Loucy (cell line): ENCODE data around the gene PODXL2.

ENCODE experiments used
- EZH2phosphoT487 ChIP-seq: fragments of 200-600 bp; IDR thresholded peaks from 2 replicates; pipeline ENCODE4 v1.6.1; 2018; ENCODE audit warnings: antibody characterized with exemption, mild to moderate bottlenecking, moderate library complexity, borderline replicate concordance
- TF ChIP-seq, protein P1 (sequence below): fragments of 200-600 bp; sonication (generic); conservative IDR thresholded peaks from 2 replicates; pipeline ENCODE4 v1.5.1; 2014; ENCODE audit warnings: mild to moderate bottlenecking, antibody characterized with exemption, low read length

- TF ChIP-seq, protein P1, sequence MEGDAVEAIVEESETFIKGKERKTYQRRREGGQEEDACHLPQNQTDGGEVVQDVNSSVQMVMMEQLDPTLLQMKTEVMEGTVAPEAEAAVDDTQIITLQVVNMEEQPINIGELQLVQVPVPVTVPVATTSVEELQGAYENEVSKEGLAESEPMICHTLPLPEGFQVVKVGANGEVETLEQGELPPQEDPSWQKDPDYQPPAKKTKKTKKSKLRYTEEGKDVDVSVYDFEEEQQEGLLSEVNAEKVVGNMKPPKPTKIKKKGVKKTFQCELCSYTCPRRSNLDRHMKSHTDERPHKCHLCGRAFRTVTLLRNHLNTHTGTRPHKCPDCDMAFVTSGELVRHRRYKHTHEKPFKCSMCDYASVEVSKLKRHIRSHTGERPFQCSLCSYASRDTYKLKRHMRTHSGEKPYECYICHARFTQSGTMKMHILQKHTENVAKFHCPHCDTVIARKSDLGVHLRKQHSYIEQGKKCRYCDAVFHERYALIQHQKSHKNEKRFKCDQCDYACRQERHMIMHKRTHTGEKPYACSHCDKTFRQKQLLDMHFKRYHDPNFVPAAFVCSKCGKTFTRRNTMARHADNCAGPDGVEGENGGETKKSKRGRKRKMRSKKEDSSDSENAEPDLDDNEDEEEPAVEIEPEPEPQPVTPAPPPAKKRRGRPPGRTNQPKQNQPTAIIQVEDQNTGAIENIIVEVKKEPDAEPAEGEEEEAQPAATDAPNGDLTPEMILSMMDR = no peak
- TF ChIP-seq EZH2phosphoT487 = no peak
These were observed 77.3 kb downstream of the PODXL2 start for GRCh38 chr3:127706312-127706711.
